Suprapubic skin (tissue), 4 donors: Measurements from ENCODE around the gene GUCY1A2.

ENCODE experiments used
- POLR2A ChIP-seq, 2 donors: fragments of 450-650 bp; IDR thresholded peaks; one replicate each; pipeline ENCODE4 v1.6.1; 2017; ENCODE audit warnings: antibody characterized with exemption in 2 of 2, mild to moderate bottlenecking in 2 of 2, moderate library complexity in 2 of 2
- POLR2AphosphoS5 ChIP-seq, 3 donors: sonication (generic); formaldehyde crosslinking; IDR thresholded peaks; one replicate each; pipeline ENCODE4 v1.6.1; 2017; ENCODE audit warnings: antibody characterized with exemption in 3 of 3

DNA sequence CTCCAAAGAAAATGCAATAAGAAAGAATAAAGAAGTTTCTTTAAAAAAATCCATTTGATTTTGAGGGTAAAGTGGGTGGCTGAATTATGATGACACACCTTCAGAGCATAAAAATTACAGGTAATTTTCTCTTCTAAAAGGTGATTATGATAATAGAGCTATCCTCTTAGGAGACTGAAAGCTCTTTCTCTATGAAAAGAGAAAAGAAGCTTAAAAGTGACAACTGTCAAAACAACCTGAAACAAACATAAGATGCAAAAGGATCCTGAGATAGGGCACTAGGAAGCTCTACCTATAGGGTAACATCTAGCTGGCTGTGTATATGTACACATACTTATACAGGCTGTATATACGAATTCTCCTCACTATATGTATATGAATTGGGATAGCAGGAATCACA lies 270.2 kb downstream of the GUCY1A2 start:
- TF ChIP-seq POLR2AphosphoS5 (IDR thresholded peaks at IDR 0.05), result no peak
- no peak for TF ChIP-seq POLR2A (IDR thresholded peaks at IDR 0.05)
